PFSK-1 (cell line): ENCODE results near the gene MAPK4.

ENCODE experiments used
- POLR2AphosphoS5 ChIP-seq: IDR thresholded peaks from 2 replicates; pipeline ENCODE4 v1.6.1; 2012; ENCODE audit warnings: low read depth, mild to moderate bottlenecking, control low read depth, low read length, moderate library complexity
- REST ChIP-seq, 2 experiments: IDR thresholded peaks; 2 replicates each; pipeline versions ENCODE4 v1.6.1 to v1.8.0; 2011 to 2012; ENCODE audit warnings: low read depth in 2 of 2, low read length in 2 of 2, control low read depth in 1 of 2, inconsistent platforms in 1 of 2, mild to moderate bottlenecking in 1 of 2, moderate library complexity in 1 of 2; ENCODE audit not compliant: insufficient read depth in 1 of 2
- SIN3A ChIP-seq: IDR thresholded peaks from 2 replicates; pipeline ENCODE4 v1.6.1; 2012; ENCODE audit warnings: mild to moderate bottlenecking, low read length, moderate library complexity, borderline replicate concordance; ENCODE audit not compliant: insufficient read depth

- TF ChIP-seq POLR2AphosphoS5 (no peak), REST (IDR thresholded peaks at IDR 0.05; ENCODE audit: insufficient read depth in 1 of 2, low read depth in 2 of 2, low read length in 2 of 2) (no peak), SIN3A (no peak)
Measured at GRCh38 chr18:50619861-50620275, 60.0 kb downstream of the MAPK4 start.
